AG04450 (cell line): Measurements from ENCODE around the gene NLRP3. TPM values are rescaled to one million over a fixed set of nuclear protein-coding genes. Genes with fewer than 3 reads are reported as not detected.

Source experiments
- CTCF ChIA-PET: fragments of 300-600, 350-600 bp; formaldehyde crosslinking; extraction: SDS; loops from one replicate; lab custom pipeline; 2022; ENCODE audit warnings: antibody characterized with exemption, inconsistent platforms; lab: Charles Lee
- POLR2A ChIA-PET: fragments of 350-600 bp; formaldehyde crosslinking; extraction: SDS; loops from one replicate; lab custom pipeline; 2021; ENCODE audit warnings: antibody characterized with exemption, inconsistent platforms; lab: Yijun Ruan, JAX
- DNase-seq: peaks from one replicate; pipeline ENCODE4 v3.0.0-alpha.2; 2011; ENCODE audit warnings: low read depth, low spot score
- H3K27ac ChIP-seq: one replicate; pipeline ENCODE4 v1.5.1; 2012; ENCODE audit warnings: low read depth, low read length, control low read depth
- H3K27me3 ChIP-seq: one replicate; pipeline ENCODE4 v1.6.0; 2012; ENCODE audit warnings: low read length; ENCODE audit not compliant: control insufficient read depth, insufficient read depth
- H3K4me3 ChIP-seq: 2 replicates; pipeline ENCODE4 v1.5.1; 2011; ENCODE audit warnings: mild to moderate bottlenecking, low read depth, low read length, control low read depth
- H3K9me3 ChIP-seq: 2 replicates; pipeline ENCODE4 v1.5.1; 2012; ENCODE audit warnings: low read length; ENCODE audit not compliant: control insufficient read depth, insufficient read depth
- CTCF ChIP-seq: IDR thresholded peaks from 2 replicates; pipeline ENCODE4 v1.5.1; 2011; ENCODE audit warnings: low read depth, low read length, control low read depth, inconsistent platforms
- polyA plus RNA-seq: library from polyadenylated mRNA; depleted of rRNA; stranded (reverse); fragments of >200 nt; gene quantifications from 2 replicates; pipeline ENCODE4 v1.2.3, GENCODE V29; 2011

The NLRP3 gene
- polyA plus RNA-seq, 1 experiment, result 0.06 TPM

- Histone ChIP-seq H3K9me3 (no peaks in the 10 kb centered on the region; the same call in 1 of the 2 replicates), H3K27ac (no peak overlapping the region), H3K27me3 (no peaks in the 10 kb centered on the region), H3K4me3 (no peak overlapping the region)
- ChIA-PET POLR2A (no interaction called here), CTCF (interaction anchor here (2.9 kb wide), 1 partner anchor 53 kb away, joined by 12 read pairs; no protein-coding TSS in a partner anchor)
- no peak for TF ChIP-seq CTCF
- DNase-seq, result no peak
Observed at GRCh38 chr1:247443641-247444040, 27.7 kb downstream of the NLRP3 start.

- no peak for TF ChIP-seq CTCF
- Histone ChIP-seq H3K4me3 (no peak overlapping the region), H3K9me3 (no peaks in the 10 kb centered on the region; the same call in 1 of the 2 replicates), H3K27me3 (no peaks in the 10 kb centered on the region), H3K27ac (no peak overlapping the region)
- POLR2A ChIA-PET, result no interaction called here
- no peak for DNase-seq
- CTCF ChIA-PET, result interaction anchor here (2.9 kb wide), 1 partner anchor 54 kb away, joined by 12 read pairs; no protein-coding TSS in a partner anchor
Observed at GRCh38 chr1:247444571-247444970, 28.6 kb downstream of the NLRP3 start.

GRCh38 chr1:247445526-247446356 is 29.8 kb downstream of the NLRP3 start:
- DNase-seq, result no peak
- no peak for TF ChIP-seq CTCF
- CTCF ChIA-PET, result interaction anchor here (0.8 to 2.9 kb wide), 2 partner anchors 56 to 73 kb away, joined by 3 to 12 read pairs; no protein-coding TSS in a partner anchor
- H3K4me3 ChIP-seq, result no peak overlapping the region
- H3K27ac ChIP-seq, result no peak overlapping the region
- H3K9me3 ChIP-seq, result no peaks in the 10 kb centered on the region; the same call in 1 of the 2 replicates
- POLR2A ChIA-PET, result no interaction called here
- H3K27me3 ChIP-seq, result no peaks in the 10 kb centered on the region

GRCh38 chr1:247447162-247447909 is 31.4 kb downstream of the NLRP3 start:
- H3K9me3 ChIP-seq, result peaks cover 7% of the 10 kb centered on the region
- TF ChIP-seq CTCF, result no peak
- no peak overlapping the region for H3K27ac ChIP-seq
- H3K27me3 ChIP-seq, result no peaks in the 10 kb centered on the region
- no peak overlapping the region for H3K4me3 ChIP-seq
- no peak for DNase-seq
- CTCF ChIA-PET, result interaction anchor here (0.6 to 1.9 kb wide), 2 partner anchors 57 to 332 kb away, joined by 3 to 13 read pairs; no protein-coding TSS in a partner anchor
- POLR2A ChIA-PET, result interaction anchor here (0.7 kb wide), 2 partner anchors 57 to 430 kb away, joined by 6 to 10 read pairs; no protein-coding TSS in a partner anchor
